HG03439 (cell line): ENCODE results near the gene OSBPL6.
"Not testable (repeated sequence)": the region's sequence is repeated elsewhere in the genome, so short reads cannot be mapped to it uniquely, and the experiment has no call there.

Experiments used
- ATAC-seq: cut with Tn5 transposase; IDR thresholded peaks from one replicate; pipeline ENCODE4 v1.9.1; 2021; ENCODE audit warnings: mild to moderate bottlenecking, moderate library complexity; ENCODE audit not compliant: unreplicated experiment

Gene OSBPL6

DNA sequence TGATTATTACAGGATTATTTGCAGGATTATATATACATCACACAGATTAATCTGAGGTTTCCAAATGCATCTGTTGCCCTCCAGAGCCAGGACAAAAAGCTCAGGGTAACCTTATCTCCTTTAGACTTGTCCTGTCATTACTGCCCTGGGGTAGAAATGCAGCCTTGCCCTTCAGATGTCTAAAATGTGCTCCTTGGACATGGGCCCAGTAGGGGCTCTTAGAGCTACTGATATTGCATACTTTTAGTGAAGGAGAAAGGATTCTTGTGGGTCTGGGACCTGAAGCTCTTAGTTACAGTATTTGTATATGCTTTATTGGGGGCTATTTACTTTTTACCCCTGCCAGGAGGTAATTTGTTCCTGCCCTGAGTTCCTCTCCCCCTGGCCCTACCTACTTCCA, 200.5 kb downstream of the OSBPL6 start:
- ATAC-seq, result no peak

DNA sequence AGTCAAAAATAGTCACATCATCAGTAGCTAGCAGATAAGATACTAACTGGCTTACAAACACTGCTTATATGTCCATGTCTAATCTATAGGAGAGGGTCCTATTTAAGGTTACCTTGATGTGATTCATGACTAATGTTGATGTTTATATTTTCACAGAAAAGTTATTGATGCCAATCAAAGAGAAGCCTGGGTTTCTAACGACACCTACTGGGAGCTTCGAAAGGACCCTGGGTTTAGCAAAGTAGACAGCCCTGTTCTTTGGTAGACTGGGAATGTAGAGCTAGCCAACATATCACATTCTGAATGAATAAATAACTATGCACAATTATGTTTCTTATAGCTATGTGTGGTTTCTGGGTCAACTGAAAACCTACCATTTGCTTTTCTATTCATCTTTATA, 201.0 kb downstream of the OSBPL6 start:
- no peak for ATAC-seq

DNA sequence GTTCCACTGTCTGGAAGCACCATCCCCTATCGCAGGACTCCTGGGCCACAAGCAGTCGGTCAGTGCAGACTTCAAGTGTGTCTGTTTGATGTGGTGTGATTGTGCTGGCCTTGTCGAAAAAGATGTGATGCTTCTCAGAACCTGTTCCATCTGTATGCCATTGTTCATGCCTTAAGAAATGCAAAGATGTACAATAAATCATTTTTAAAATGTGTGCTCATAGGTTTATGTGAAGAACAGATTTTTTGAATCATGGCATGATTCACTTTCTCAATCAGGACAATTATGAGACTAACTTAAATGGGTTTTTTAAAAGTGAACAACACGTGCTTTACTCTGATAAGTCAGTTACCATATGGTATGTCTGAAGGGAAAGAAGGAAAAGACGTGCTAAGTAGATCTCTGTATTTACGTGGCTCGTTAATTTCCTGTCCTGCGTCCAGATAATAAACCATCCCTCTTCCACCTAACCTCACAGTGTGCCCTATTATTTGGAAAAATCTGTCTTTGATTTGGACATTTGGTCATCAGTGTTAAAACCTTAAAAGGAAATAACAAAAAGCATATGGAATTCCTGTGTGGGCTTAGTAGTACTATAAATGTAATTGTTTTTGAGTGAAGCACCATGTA, 201.7 kb downstream of the OSBPL6 start:
- no peak for ATAC-seq

DNA sequence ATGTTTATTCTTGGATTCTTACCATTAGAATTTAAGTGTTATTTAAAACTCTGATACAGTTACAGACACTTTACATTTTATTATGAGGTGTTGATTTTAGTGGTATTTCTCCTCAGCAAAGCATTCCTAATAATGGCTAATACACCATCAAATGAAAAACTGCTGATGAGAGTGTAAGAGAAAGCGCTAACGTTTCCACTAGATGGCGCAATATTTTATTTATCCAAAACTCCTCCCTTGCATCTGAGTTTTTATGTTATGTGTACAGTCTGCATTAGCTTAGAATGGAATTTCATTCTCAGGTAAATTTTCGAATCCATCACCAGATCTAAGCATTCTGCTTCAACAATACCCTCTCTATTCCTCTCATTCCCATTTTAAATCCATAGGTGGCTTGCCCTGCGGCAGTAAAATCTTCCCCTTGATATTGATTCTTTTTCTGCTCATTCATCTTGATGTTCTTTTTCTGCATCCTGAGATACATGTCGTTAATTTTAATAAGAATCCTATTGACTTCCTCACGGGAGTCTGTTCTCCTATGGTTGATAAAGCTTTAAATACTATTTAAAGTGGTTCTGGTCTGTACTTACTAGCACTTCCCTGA, 202.8 kb downstream of the OSBPL6 start:
- ATAC-seq, result peak; percentile 90

DNA sequence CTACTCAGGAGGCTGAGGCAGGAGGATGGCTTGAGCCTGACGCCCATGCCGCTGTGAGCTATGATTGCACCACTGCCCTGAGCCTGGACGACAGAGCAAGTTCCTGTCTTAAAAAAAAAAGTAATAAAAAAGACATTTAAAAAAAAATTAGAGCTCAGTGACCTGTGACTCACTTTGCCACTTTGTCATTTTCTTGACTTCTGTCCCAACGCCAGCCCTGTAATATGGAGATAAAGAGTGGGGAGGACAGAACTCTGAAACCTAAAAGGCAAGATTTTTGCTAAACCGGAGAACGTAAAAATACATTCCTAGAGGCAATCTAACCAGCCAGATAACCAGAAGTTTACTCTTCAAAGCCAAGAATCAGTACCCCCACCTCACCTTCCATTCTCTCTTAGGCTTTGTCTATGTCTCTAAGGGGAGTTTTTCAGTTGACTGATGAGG, 207.7 kb downstream of the OSBPL6 start:
- ATAC-seq, result no peak

DNA sequence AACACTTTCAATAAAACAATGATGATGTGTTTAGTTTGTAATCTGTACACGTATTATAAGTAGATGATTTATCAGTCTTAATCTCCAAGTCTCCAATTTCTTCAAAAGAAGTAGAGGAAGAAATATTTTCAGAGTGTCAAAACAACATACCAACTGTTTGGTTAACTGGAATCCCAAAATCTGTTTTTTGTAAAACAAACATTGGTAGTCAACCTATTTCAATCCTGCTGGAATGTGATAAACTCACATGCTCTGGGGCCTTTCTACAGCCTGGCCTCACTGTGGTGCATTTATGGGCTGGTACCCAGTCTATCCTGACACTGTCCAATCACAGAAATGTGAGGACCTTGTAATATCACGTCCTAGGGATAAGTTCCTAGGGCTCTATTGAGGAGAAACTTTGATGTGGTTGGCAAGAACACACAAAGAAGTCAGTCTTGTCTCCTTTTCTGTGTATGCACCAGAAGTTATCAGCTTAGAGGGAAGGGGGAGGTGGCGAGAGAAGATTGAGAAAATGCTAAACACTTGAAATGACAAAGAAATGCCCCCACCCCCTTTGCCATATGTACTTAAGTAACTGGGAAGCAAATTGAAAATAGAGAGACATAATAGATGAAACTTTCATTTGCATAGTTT, 209.5 kb downstream of the OSBPL6 start:
- peak; percentile 40 for ATAC-seq

DNA sequence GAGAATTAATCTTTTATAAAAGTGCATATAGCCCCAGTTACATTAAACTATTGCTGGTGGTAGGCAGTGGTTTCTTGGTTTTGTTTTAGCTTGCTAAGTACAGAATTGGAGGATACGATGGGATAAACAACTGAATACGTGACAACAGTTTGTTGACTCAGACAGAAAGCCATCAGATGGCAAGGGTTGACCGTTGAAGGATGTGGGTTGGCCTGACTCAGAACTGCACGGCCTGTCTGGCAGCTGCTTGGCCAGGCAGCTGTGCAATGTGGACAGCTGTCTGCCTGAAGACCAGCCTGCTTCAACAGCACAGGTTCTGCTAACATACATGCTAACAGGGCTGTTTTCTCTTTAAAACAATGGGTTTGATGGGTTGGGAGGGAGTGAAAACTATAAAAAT, 210.1 kb downstream of the OSBPL6 start:
- peak; percentile 100 for ATAC-seq

DNA sequence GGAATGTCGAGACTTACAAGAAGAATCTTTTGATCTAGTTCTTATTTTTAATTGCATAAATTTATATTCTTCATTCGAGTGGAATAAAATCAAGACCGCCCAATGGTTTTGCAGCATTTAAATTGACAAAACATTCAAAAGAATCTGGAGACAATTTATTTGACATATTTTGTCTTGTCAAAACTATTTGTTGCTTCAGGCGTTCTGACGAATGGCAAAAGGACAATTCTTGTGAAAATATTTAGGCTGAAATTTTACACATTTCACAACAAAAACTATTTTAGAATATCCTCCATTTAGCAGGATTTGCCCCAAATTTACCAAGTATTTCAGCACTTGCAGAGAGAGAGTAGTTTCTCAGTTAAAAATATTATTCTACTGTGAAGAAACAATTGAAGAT, 214.9 kb downstream of the OSBPL6 start:
- ATAC-seq, result no peak

DNA sequence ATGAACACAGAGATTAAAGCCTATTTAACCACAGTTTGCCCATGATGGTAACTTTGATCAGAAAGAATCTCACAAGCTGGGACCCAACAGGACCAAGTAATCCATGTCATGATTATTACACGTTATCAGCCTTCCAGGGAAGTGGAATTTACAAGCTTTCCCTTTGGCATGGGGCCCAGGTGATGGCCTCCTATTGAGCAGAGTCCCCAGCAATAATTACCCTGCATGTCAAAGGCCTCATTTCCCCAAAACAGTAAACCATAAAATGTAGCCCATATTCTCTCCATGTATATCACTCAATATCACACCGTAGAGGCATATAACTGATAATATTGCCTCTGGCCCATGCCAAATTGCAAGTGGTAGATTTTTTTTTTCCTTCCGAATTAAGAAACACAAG, 217.7 kb downstream of the OSBPL6 start:
- no peak for ATAC-seq

DNA sequence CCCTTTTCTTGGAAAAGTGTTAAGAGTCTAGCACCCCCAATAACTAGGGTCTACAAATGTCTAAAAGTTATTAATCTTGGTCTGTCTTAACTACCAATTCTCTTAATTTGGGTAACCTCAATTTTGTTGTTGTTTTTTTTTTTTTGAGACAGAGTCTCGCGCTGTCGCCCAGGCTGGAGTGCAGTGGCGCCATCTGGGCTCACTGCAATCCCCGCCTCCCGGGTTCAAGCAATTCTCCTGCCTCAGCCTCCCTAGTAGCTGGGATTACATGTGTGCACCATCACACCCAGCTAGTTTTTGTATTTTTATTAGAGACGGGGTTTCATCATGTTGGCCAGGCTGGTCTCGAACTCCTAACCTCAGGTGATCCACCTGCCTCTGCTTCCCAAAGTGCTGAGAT, 218.1 kb downstream of the OSBPL6 start:
- not testable (repeated sequence) for ATAC-seq

DNA sequence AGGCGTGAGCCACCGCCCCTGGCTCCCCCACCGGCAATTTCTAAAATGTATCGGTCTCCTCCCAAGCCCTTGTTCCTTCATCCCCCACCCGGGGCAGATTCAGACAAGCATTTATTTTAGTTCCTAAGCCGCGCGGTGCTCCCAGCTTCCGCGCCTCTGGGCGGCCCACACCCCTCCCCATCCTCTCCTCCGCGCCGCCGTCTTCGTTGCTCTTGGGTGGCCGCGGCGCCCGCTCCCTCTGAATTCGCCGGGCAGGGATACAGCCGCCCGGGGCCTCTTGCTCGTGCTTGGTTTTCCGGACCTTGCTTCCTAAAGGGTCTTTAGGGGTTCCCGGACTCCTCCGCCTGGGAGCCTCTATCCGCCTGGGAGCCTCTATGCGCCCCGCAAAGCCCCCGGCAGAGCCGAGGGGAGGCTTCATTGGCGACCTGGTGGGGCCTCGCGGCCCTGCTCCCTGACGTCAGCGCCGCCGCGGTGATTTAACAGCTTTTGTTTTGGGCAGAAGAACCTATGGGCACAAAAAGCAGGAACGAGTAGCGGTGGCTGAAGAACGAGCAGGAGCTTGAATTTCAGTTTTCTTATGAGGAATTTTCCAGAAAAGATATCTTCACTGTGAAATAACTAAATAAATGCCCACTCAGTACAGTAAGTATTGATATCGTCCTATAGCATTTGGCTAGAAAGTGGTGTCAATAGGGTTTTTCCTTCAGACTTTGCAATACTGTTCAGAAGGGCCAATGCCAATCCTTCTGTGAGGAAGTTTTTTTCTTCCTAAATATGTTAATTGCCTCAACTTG, 219.4 kb downstream of the OSBPL6 start:
- peak; percentile 85 for ATAC-seq

DNA sequence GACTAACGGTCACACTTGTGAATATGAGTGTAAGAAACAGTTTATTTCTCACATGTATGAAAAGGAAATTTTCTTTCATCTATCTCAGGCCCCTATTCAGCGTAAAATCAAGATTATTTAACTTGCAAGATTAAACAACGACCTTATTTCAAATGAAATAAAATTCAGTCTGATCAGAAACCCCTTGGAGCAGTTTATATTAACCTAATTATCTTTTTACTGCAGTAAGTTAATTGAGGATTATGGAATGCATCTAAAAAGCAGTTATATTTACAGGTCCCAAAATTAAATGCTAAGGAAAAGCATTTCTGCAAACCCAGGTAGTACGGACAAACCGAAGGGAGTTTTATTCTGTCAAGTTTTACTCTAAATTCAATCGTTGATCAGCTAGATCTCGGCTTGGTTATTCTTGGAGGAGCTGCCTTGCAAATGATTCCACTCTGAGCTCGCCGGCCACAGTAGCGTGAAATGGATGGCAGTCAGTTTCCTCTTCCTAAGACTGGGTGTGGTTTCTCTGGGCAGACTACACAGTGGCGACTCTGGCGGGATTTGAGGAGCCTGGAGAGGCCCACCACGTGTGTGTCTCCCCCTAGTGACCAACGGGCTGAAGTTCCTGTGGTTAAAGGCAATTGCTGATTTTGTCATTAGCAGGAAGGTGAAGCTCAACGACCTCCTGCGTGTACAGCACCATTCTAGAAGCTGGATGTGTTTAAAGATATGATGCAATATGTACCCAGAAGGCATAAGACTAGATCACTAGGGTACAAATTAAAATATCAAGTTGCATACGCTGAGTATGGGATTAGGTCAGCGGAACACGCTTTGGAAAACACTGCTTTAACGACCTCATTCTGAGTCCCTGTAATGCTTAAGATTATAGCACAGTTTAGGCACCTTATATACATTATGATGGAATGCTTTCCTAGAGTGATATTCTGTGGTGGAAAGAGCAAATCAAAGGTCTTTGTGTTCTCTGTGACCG, 220.2 kb downstream of the OSBPL6 start:
- ATAC-seq, result peak; percentile 86

DNA sequence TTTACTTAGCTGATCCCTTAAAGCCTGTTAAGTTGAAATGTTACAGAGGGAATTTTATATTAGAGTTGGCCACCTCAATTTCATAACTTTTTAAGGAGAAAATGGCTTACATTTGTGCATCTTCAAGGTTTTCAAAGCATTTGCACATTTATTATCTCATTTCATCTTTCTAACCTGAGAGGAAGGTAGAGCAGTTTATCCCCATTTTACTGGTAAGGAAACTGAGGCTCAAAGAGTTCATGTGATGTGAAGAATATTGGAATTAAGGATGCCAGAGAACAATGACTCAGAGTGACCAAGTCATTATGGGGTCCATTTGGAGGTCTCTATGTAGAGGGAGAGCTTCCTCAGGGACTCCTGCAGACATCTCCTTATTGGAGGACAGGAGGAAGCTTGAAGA, 221.7 kb downstream of the OSBPL6 start:
- ATAC-seq, result no peak

DNA sequence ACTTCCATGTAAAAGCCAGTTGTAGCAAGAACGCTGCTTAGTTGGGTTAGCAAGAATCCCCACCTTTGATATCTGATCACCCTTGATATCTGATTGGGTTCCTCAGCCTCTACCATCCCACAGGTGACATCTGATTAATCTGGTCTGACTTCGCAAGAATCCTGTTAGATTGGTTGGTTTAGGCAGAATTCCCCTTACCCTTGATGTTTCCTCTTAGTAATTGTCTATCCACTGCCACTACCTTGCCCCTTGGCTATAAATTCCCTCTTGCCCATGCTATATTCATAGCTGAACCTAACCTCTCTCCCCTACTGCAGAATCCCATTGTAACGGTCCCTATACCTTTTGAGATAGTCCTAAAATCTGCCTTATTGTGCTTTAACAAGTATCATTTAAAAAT, 223.6 kb downstream of the OSBPL6 start:
- ATAC-seq, result no peak

DNA sequence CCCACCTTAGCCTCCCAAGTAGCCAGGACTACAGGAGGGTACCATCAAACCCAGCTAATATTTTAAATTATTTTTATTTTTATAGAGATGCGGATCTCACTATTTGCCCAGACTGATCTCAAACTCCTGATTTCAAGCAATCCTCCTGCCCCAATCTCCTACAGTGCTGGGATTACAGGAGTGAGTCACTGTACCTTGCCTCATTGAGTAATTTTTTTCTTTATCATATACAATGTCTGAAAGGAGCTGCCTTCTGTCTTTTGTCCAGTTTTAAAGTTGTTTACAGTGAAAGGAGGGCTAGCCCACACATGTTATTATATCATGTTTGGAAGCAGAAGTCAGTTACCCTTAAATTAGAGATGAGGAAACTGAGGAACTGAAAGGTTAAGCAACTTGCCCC, 224.1 kb downstream of the OSBPL6 start:
- no peak for ATAC-seq

DNA sequence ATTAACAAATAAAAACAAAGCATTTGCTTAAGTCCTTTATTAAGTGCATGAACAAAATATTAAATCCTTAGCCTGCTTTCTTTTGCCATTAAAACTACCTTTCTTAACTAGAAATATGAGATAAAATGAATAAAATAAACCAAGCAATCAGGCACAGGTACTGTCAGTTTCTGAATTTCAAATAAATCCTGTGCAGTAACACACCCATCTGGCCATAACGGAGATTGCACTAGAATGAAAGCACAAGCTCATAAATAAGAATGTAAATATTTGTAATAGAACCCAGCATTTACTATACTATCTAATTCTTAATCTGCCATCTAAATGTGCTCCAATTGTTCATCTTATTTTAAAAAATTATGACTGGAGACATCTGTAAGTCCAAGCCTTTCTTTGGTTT, 224.8 kb downstream of the OSBPL6 start:
- no peak for ATAC-seq

DNA sequence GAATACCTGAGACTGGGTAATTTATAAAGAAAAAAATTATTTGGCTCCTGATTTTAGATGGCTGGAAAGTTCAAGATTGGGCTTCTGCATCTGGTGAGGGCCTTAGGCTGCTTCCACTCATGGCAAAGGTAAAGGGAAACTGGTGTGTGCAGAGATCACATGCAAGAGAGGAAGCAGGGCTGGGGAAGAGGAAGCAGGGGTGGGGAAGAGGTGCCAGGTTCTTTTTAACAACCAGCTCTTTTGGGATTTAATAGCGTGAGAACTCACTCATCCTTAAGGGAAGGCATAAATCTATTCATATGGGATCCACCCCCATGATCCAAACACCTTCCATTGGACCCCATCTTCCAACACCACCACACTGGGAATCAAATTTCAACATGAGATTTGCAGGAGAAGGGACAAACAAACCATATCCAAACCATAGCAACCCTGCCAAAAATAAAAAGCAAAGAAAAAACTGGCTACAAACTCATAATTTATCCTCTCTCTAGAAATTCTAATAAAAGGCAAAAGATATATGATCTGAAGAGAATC, 226.2 kb downstream of the OSBPL6 start:
- ATAC-seq, result no peak

DNA sequence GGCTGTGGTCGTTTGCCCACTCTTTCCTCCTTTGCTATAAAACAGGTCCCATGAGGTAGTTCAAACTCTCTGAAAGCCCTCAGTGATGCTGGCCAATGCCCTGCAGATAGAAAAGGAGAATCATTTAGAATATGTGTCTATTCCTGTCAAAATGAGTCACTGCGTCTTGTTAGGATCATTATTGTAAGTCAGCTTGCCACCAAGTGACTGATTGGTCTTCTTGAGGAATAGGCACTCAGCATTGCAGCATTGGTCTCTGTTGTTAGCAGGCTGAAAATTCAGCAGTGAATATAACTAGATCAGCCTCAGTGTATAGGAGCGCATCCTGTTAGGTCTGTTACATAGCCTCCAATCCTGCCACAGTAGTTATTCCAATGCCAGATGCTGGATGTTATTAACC, 227.8 kb downstream of the OSBPL6 start:
- no peak for ATAC-seq

DNA sequence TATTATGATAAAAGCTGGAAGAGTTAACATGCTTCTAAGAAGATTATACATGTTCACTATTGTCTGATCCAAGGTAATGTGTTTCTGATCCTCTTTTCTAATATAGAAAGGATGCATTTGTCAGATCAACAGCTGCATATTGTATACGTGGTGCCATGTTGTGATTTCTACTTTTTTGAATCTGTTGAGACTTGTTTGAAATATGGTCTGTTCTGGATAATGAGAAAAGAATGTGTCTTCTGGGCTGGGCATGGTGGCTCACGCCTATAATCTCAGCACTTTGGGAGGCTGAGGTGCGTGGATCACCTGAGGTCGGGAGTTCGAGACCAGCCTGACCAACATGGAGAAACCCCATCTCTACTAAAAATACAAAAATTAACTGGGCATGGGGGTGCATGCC, 229.4 kb downstream of the OSBPL6 start:
- not testable (repeated sequence) for ATAC-seq

DNA sequence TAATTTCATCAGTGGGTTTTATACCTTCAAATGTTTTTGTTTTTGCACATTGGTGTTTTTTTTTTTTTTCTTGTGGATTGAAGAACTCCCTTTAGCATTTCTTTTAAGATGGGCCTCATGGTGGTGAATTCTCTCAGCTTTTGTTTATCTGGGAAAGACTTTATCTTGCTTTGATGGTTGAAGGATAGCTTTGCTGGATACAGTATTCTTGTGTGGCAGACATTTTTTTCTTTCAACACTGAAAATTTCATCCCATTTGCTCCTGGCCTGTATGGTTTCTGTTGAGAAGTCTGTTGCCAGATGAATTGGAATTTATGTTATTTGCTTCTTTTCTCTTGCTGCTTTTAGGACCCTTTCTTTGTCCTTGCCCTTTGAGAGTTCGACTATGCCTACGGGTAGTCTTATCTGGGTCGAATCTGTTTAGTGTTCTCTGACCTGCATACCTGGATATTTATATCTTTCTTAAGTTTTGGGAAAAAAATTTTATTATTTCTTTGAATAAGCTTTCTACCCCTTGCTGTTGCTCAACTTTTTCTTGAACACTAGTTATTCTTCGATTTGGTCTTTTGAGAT, 231.0 kb downstream of the OSBPL6 start:
- ATAC-seq, result no peak
